ENCODE measurements around the gene KCNH8. TPM values are rescaled to one million over a fixed set of nuclear protein-coding genes. Genes with fewer than 3 reads are reported as not detected.

KCNH8 gene
- total RNA-seq, 1 experiment from 2014 or later: 3.7 TPM

DNA sequence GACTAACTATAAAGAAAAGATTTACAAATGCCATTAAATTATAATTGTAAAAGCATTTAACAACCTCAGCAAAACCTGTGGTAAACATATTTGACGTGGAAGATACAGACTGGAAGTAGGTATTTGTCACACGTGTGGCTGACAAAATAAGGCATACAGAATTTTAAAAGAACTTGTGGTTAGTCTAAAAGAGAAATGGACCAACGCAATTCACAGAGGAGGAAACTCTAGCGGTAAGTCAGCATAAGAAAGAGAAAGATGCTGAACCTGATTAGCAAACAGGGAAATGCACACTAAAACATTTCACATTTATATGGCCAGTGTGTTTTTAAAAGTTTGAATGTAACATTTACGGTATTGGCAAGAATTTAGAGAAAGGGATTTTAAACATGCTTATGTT is 35.3 kb downstream of the KCNH8 start:
- Histone ChIP-seq H2BK12ac (ENCODE audit: insufficient read length, low read depth, low read length) (no peak overlapping the region), H3K14ac (ENCODE audit: insufficient read depth, low read length) (no peak overlapping the region), H2BK15ac (ENCODE audit: low read depth, low read length) (no peak overlapping the region), H3K4ac (ENCODE audit: low read depth, low read length) (no peak overlapping the region), H2AK5ac (ENCODE audit: insufficient read length, low read length) (no peak overlapping the region), H3K9ac (ENCODE audit: extremely low read depth, insufficient read length, low read length) (no peak overlapping the region), H3K79me2 (ENCODE audit: insufficient read depth, low read length) (no peaks in the 10 kb centered on the region), H3K4me1 (ENCODE audit: insufficient read depth, low read length) (no peaks in the 10 kb centered on the region; the same call in 1 of the 2 replicates), H3K27me3 (ENCODE audit: insufficient read depth, low read length) (no peaks in the 10 kb centered on the region), H4K91ac (ENCODE audit: insufficient read length, low read depth, low read length) (no peak overlapping the region), H3K79me1 (ENCODE audit: insufficient read depth, low read depth, low read length, poor library complexity, severe bottlenecking) (no peaks in the 10 kb centered on the region), H3K9me3 (ENCODE audit: control insufficient read depth, low read depth, low read length) (no peaks in the 10 kb centered on the region), H3K4me2 (ENCODE audit: insufficient read depth, insufficient read length, low read length) (no peak overlapping the region), H2BK5ac (ENCODE audit: insufficient read length, low read length) (no peak overlapping the region), H2BK120ac (ENCODE audit: low read depth, low read length, poor library complexity, severe bottlenecking) (no peak overlapping the region), H4K20me1 (ENCODE audit: control insufficient read depth, insufficient read depth, insufficient read length) (no peaks in the 10 kb centered on the region), H3K27ac (ENCODE audit: insufficient read length, low read depth, low read length) (no peak overlapping the region), H4K5ac (ENCODE audit: insufficient read length, low read depth, low read length) (no peak overlapping the region), H4K8ac (replicated peaks; ENCODE audit: insufficient read length, low read depth, low read length) (no peak overlapping the region), H2BK20ac (ENCODE audit: low read depth, low read length, poor library complexity, severe bottlenecking) (no peak overlapping the region), H2AFZ (ENCODE audit: low read length) (no peak overlapping the region), H3K23me2 (ENCODE audit: insufficient read length, low read depth, low read length, poor library complexity, severe bottlenecking) (no peaks in the 10 kb centered on the region), H3K56ac (ENCODE audit: insufficient read length, low read depth, low read length) (no peak overlapping the region), H3K18ac (ENCODE audit: insufficient read length, low read depth, low read length) (no peak overlapping the region), H3T11ph (ENCODE audit: low read length) (no peak overlapping the region), H3K23ac (ENCODE audit: insufficient read length, low read depth, low read length) (no peak overlapping the region)
- no peak for DNase-seq
- WGBS (ENCODE audit: extremely low coverage, insufficient read length, low lambda C conversion rate): no CpG with 5 or more reads among the region's 5 CpGs
- Mint-ChIP-seq H3K27me3 (ENCODE audit: low read depth) (no peaks in the 10 kb centered on the region), H3K4me1 (peaks cover 9 to 10% of the 10 kb centered on the region in 2 experiments), H3K9me3 (no peaks in the 10 kb centered on the region), H3K4me3 (no peak overlapping the region), H3K36me3 (ENCODE audit: insufficient read depth in 1 of 3, low read depth in 3 of 3) (no peaks in the 10 kb centered on the region), H3K27ac (no peak overlapping the region; a peak in 1 of 7 replicates)
- TF ChIP-seq, protein P1, sequence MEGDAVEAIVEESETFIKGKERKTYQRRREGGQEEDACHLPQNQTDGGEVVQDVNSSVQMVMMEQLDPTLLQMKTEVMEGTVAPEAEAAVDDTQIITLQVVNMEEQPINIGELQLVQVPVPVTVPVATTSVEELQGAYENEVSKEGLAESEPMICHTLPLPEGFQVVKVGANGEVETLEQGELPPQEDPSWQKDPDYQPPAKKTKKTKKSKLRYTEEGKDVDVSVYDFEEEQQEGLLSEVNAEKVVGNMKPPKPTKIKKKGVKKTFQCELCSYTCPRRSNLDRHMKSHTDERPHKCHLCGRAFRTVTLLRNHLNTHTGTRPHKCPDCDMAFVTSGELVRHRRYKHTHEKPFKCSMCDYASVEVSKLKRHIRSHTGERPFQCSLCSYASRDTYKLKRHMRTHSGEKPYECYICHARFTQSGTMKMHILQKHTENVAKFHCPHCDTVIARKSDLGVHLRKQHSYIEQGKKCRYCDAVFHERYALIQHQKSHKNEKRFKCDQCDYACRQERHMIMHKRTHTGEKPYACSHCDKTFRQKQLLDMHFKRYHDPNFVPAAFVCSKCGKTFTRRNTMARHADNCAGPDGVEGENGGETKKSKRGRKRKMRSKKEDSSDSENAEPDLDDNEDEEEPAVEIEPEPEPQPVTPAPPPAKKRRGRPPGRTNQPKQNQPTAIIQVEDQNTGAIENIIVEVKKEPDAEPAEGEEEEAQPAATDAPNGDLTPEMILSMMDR (conservative IDR thresholded peaks at IDR 0.05): no peak
